ENCODE results near the gene KAZN.

Gene KAZN

DNA sequence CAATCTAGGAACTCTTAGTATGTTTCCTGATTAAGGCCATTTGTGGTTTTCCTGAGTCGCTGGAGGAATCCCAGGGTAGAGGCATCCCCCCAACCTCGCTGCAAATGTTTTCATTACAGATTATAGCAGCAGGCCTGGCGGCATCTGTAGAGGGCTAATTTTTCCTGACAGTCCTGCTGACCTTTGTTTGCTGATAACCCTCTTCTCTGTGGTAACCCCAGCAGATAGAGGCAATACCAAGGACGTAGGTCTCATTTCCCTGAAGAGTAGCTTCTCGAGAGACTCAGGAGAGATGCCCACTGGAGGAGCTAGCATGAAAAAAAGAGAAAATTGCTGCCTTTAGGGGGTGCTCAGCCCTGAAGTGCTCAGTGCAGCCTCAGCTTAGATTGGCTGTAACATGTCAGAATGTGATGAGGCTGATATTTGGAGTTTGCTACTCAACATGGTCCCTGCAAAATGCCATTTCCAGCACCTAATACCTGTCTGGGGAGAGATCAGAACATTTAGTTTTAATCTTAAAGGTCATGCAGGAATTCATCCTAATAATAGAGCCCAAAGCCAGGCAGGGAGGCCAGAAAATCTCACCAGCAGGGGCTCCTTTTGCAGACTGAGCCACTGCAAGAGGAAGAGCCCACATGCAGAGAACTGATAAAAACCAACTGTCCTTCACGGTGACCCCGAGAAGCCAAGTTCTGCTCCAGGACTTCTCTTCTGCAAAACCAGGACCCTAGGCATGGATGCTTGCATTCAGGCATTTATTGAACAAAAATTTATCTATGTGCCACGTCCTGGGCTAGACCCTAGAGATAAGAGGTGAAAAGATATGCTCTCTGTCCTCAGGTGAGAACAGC is 184.5 kb downstream of the KAZN start:
- H3F3A ChIP-seq (ENCODE audit: control insufficient read depth, insufficient read depth): no peaks in the 10 kb centered on the region

DNA sequence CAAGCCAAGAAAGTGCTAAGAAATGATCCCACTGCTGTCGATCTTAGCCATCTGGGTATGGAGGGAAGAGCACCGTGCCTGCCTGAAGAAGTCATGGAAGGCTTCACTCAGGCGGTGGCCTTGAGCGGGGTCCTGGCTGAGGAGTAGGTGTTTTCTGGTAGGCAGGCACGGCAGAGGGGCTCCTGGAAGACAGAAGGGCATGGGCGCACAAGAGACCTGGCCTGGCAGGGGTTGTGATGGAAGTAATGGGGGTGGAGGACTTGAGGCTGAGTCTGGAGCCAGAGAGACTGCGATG is 185.1 kb downstream of the KAZN start:
- Histone ChIP-seq H3K27me3 (ENCODE audit: control insufficient read depth, low read length) (no peaks in the 10 kb centered on the region), H4K20me1 (ENCODE audit: control insufficient read depth, insufficient read depth, low read depth, low read length) (no peaks in the 10 kb centered on the region; the same call in 1 of the 2 replicates), H3K36me3 (ENCODE audit: control insufficient read depth, low read length) (no peaks in the 10 kb centered on the region), H3K27ac (ENCODE audit: low read depth, low read length) (no peak overlapping the region), H3F3A (ENCODE audit: control insufficient read depth, insufficient read depth) (no peaks in the 10 kb centered on the region), H3K79me2 (ENCODE audit: control insufficient read depth, low read length) (no peaks in the 10 kb centered on the region), H3K9me2 (replicated peaks; ENCODE audit: control insufficient read depth, low read length) (no peaks in the 10 kb centered on the region), H3K9me3 (ENCODE audit: control insufficient read depth, insufficient read depth, low read length) (no peaks in the 10 kb centered on the region), H3K4me1 (ENCODE audit: control insufficient read depth, low read length) (peaks cover 6% of the 10 kb centered on the region), H3K4me3 (ENCODE audit: low read length) (no peak overlapping the region), H3K4me2 (ENCODE audit: low read length) (no peak overlapping the region)
- no peak for TF ChIP-seq EZH2phosphoT487 (IDR thresholded peaks at IDR 0.05; ENCODE audit: borderline replicate concordance, low read length)
- TF ChIP-seq, protein P1, sequence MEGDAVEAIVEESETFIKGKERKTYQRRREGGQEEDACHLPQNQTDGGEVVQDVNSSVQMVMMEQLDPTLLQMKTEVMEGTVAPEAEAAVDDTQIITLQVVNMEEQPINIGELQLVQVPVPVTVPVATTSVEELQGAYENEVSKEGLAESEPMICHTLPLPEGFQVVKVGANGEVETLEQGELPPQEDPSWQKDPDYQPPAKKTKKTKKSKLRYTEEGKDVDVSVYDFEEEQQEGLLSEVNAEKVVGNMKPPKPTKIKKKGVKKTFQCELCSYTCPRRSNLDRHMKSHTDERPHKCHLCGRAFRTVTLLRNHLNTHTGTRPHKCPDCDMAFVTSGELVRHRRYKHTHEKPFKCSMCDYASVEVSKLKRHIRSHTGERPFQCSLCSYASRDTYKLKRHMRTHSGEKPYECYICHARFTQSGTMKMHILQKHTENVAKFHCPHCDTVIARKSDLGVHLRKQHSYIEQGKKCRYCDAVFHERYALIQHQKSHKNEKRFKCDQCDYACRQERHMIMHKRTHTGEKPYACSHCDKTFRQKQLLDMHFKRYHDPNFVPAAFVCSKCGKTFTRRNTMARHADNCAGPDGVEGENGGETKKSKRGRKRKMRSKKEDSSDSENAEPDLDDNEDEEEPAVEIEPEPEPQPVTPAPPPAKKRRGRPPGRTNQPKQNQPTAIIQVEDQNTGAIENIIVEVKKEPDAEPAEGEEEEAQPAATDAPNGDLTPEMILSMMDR (IDR thresholded peaks at IDR 0.05; ENCODE audit: low read depth, low read length, poor library complexity, severe bottlenecking): no peak

More for the DNA sequence above, 184.5 kb downstream of the KAZN start:
- H3K4me2 ChIP-seq (ENCODE audit: low read length): no peak overlapping the region
- no peak overlapping the region for H3K27ac ChIP-seq (ENCODE audit: low read depth, low read length)
- H3K36me3 ChIP-seq (ENCODE audit: control insufficient read depth, low read length): no peaks in the 10 kb centered on the region
- no peaks in the 10 kb centered on the region; the same call in 1 of the 2 replicates for H4K20me1 ChIP-seq (ENCODE audit: control insufficient read depth, insufficient read depth, low read depth, low read length)
- no peak overlapping the region for H3K4me3 ChIP-seq (ENCODE audit: low read length)
- no peak for TF ChIP-seq EZH2phosphoT487 (IDR thresholded peaks at IDR 0.05; ENCODE audit: borderline replicate concordance, low read length)
- TF ChIP-seq, protein P1 (IDR thresholded peaks at IDR 0.05; ENCODE audit: low read depth, low read length, poor library complexity, severe bottlenecking): peak; percentile 32
- H3K9me2 ChIP-seq (replicated peaks; ENCODE audit: control insufficient read depth, low read length): no peaks in the 10 kb centered on the region
- no peaks in the 10 kb centered on the region for H3K9me3 ChIP-seq (ENCODE audit: control insufficient read depth, insufficient read depth, low read length)
- peaks cover 11% of the 10 kb centered on the region for H3K4me1 ChIP-seq (ENCODE audit: control insufficient read depth, low read length)
- no peaks in the 10 kb centered on the region for H3K79me2 ChIP-seq (ENCODE audit: control insufficient read depth, low read length)
- H3K27me3 ChIP-seq (ENCODE audit: control insufficient read depth, low read length): no peaks in the 10 kb centered on the region

DNA sequence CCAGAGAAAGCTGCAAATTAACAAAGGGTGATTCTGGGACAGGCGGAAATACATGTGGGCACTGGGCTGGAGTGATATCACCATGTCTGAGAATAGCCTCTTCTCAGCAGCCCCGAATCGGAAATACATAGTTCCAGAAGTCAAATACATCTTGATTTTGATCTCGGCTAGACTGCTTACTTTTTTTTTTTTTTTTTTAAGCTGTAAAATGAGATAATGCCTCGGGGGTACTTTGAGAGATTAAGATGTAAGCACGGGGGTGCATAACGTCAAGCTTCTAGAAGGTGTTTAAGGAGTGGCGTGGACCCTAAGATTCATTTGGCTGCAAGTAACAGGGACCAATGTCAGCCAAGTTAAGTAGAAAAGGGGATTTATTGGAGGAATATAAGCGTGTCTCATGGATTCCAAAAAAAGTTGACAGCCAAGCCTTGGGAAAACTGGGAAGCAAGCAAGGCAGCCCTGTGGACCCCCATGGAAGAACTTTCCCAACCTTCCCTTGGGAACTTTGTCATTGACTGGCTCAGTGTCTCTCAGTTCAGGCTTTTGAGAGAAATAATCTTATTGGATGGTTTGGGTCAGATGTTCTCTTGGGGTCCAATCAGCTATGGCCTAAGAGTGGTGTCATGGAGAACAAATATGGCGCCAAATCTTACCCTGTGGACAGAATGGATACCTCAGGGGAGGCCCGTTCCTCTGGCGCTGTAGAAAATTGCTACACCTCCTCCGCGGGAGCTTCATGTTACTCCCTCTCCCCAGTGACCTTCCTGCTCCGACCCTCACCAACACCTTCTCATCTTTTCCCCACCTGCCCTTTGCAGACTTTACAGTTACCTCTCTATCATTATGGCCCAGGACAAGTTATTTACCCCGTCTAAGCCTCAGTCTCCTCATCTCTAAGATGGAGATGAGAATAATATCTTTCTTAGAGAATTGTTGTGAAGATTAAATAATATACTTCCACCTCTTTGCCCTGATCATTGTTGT is 186.6 kb downstream of the KAZN start:
- Histone ChIP-seq H3K4me2 (ENCODE audit: low read length) (no peak overlapping the region), H3K79me2 (ENCODE audit: control insufficient read depth, low read length) (no peaks in the 10 kb centered on the region), H3F3A (ENCODE audit: control insufficient read depth, insufficient read depth) (no peaks in the 10 kb centered on the region), H3K9me2 (replicated peaks; ENCODE audit: control insufficient read depth, low read length) (no peaks in the 10 kb centered on the region), H3K27ac (ENCODE audit: low read depth, low read length) (no peak overlapping the region), H3K27me3 (ENCODE audit: control insufficient read depth, low read length) (no peaks in the 10 kb centered on the region), H4K20me1 (ENCODE audit: control insufficient read depth, insufficient read depth, low read depth, low read length) (no peaks in the 10 kb centered on the region), H3K9me3 (ENCODE audit: control insufficient read depth, insufficient read depth, low read length) (no peaks in the 10 kb centered on the region), H3K4me1 (ENCODE audit: control insufficient read depth, low read length) (no peaks in the 10 kb centered on the region), H3K36me3 (ENCODE audit: control insufficient read depth, low read length) (no peaks in the 10 kb centered on the region), H3K4me3 (ENCODE audit: low read length) (no peak overlapping the region)
- TF ChIP-seq, protein P1 (IDR thresholded peaks at IDR 0.05; ENCODE audit: low read depth, low read length, poor library complexity, severe bottlenecking): no peak
- no peak for TF ChIP-seq EZH2phosphoT487 (IDR thresholded peaks at IDR 0.05; ENCODE audit: borderline replicate concordance, low read length)
